ENCODE data around the gene POLE4. TPM values are rescaled to one million over a fixed set of nuclear protein-coding genes. Genes with fewer than 3 reads are reported as not detected.

POLE4 gene
- total and polyA plus RNA-seq, 9 of the 15 experiments (the other 6 are each of a cell fraction or from before 2014, with no cell fraction given) = 25.7 to 73.7 (median 57.3) TPM

DNA sequence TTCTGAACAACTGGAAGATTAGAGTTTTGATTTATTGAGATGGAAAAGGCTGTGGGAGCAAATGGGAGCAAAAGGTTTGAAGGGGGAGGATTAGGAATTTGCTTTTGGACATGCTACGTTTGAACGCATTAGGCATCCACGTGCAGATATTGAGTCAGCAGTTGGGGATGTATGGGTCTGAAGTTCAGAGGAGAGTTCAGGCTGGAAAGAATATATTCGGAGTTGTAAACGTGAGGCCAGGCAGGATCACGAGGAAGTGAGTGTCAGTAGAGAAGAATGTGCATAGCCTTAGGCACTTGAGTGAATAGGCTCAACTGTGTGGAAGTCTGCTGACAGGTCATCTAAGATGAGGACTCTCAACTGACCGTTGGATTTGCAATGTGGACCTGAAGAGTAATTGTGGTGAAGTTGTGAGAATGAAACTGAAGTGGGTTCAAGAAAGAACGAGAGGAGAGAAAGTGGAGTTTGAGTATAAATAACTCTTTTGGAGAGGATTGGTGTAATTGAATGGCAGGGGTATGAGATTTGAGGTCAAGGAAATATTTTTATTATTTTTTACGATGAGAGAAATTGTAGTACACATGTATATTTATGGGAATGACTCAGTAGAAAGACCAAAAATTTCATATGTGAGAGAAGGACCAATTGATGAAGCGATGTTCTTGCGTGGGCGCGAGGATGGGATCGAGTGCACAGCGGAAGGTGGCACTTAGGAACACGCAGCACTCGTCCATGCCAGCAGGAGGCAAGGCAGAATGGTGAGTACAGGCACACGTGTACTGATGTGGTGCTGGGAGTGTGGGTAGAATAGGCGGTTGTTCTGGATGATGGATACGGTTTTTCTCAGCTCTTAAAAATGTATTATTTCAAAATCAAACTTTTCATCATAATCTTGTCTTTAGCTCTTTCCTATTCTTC is 40.5 kb upstream of the POLE4 start (continued):
- TF ChIP-seq, protein P1, sequence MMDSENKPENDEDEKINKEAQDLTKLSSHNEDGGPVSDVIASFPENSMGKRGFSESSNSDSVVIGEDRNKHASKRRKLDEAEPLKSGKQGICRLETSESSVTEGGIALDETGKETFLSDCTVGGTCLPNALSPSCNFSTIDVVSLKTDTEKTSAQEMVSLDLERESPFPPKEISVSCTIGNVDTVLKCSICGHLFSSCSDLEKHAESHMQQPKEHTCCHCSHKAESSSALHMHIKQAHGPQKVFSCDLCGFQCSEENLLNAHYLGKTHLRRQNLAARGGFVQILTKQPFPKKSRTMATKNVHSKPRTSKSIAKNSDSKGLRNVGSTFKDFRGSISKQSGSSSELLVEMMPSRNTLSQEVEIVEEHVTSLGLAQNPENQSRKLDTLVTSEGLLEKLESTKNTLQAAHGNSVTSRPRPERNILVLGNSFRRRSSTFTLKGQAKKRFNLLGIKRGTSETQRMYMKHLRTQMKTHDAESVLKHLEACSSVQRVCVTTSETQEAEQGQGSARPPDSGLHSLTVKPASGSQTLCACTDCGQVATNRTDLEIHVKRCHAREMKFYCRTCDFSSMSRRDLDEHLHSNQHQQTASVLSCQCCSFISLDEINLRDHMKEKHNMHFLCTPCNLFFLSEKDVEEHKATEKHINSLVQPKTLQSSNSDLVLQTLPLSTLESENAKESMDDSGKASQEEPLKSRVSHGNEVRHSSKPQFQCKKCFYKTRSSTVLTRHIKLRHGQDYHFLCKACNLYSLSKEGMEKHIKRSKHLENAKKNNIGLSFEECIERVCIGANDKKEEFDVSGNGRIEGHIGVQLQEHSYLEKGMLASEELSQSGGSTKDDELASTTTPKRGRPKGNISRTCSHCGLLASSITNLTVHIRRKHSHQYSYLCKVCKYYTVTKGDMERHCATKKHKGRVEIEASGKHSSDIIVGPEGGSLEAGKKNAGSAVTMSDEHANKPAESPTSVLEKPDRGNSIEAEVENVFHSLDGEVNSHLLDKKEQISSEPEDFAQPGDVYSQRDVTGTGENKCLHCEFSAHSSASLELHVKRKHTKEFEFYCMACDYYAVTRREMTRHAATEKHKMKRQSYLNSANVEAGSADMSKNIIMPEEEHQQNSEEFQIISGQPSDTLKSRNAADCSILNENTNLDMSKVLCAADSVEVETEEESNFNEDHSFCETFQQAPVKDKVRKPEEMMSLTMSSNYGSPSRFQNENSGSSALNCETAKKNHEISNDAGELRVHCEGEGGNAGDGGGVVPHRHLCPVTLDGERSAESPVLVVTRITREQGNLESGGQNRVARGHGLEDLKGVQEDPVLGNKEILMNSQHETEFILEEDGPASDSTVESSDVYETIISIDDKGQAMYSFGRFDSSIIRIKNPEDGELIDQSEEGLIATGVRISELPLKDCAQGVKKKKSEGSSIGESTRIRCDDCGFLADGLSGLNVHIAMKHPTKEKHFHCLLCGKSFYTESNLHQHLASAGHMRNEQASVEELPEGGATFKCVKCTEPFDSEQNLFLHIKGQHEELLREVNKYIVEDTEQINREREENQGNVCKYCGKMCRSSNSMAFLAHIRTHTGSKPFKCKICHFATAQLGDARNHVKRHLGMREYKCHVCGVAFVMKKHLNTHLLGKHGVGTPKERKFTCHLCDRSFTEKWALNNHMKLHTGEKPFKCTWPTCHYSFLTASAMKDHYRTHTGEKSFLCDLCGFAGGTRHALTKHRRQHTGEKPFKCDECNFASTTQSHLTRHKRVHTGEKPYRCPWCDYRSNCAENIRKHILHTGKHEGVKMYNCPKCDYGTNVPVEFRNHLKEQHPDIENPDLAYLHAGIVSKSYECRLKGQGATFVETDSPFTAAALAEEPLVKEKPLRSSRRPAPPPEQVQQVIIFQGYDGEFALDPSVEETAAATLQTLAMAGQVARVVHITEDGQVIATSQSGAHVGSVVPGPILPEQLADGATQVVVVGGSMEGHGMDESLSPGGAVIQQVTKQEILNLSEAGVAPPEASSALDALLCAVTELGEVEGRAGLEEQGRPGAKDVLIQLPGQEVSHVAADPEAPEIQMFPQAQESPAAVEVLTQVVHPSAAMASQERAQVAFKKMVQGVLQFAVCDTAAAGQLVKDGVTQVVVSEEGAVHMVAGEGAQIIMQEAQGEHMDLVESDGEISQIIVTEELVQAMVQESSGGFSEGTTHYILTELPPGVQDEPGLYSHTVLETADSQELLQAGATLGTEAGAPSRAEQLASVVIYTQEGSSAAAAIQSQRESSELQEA (IDR thresholded peaks at IDR 0.05; ENCODE audit: low read depth) = no peak
- TF ChIP-seq, protein P2, sequence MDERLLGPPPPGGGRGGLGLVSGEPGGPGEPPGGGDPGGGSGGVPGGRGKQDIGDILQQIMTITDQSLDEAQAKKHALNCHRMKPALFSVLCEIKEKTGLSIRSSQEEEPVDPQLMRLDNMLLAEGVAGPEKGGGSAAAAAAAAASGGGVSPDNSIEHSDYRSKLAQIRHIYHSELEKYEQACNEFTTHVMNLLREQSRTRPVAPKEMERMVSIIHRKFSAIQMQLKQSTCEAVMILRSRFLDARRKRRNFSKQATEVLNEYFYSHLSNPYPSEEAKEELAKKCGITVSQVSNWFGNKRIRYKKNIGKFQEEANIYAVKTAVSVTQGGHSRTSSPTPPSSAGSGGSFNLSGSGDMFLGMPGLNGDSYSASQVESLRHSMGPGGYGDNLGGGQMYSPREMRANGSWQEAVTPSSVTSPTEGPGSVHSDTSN (CRISPR knock-in tag; IDR thresholded peaks at IDR 0.05; ENCODE audit: low read depth) = no peak
- TF ChIP-seq, protein P2 (tag; conservative IDR thresholded peaks at IDR 0.05; ENCODE audit: low read depth) = no peak
- TF ChIP-seq ZNF384 (IDR thresholded peaks at IDR 0.05; ENCODE audit: low read depth, low read length) = no peak
- TF ChIP-seq, protein P3, sequence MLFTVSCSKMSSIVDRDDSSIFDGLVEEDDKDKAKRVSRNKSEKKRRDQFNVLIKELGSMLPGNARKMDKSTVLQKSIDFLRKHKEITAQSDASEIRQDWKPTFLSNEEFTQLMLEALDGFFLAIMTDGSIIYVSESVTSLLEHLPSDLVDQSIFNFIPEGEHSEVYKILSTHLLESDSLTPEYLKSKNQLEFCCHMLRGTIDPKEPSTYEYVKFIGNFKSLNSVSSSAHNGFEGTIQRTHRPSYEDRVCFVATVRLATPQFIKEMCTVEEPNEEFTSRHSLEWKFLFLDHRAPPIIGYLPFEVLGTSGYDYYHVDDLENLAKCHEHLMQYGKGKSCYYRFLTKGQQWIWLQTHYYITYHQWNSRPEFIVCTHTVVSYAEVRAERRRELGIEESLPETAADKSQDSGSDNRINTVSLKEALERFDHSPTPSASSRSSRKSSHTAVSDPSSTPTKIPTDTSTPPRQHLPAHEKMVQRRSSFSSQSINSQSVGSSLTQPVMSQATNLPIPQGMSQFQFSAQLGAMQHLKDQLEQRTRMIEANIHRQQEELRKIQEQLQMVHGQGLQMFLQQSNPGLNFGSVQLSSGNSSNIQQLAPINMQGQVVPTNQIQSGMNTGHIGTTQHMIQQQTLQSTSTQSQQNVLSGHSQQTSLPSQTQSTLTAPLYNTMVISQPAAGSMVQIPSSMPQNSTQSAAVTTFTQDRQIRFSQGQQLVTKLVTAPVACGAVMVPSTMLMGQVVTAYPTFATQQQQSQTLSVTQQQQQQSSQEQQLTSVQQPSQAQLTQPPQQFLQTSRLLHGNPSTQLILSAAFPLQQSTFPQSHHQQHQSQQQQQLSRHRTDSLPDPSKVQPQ (CRISPR knock-in tag; IDR thresholded peaks at IDR 0.05; ENCODE audit: borderline replicate concordance) = no peak
- TF ChIP-seq, protein P4, sequence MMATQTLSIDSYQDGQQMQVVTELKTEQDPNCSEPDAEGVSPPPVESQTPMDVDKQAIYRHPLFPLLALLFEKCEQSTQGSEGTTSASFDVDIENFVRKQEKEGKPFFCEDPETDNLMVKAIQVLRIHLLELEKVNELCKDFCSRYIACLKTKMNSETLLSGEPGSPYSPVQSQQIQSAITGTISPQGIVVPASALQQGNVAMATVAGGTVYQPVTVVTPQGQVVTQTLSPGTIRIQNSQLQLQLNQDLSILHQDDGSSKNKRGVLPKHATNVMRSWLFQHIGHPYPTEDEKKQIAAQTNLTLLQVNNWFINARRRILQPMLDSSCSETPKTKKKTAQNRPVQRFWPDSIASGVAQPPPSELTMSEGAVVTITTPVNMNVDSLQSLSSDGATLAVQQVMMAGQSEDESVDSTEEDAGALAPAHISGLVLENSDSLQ (IDR thresholded peaks at IDR 0.05) = no peak
- TF ChIP-seq, protein P5, sequence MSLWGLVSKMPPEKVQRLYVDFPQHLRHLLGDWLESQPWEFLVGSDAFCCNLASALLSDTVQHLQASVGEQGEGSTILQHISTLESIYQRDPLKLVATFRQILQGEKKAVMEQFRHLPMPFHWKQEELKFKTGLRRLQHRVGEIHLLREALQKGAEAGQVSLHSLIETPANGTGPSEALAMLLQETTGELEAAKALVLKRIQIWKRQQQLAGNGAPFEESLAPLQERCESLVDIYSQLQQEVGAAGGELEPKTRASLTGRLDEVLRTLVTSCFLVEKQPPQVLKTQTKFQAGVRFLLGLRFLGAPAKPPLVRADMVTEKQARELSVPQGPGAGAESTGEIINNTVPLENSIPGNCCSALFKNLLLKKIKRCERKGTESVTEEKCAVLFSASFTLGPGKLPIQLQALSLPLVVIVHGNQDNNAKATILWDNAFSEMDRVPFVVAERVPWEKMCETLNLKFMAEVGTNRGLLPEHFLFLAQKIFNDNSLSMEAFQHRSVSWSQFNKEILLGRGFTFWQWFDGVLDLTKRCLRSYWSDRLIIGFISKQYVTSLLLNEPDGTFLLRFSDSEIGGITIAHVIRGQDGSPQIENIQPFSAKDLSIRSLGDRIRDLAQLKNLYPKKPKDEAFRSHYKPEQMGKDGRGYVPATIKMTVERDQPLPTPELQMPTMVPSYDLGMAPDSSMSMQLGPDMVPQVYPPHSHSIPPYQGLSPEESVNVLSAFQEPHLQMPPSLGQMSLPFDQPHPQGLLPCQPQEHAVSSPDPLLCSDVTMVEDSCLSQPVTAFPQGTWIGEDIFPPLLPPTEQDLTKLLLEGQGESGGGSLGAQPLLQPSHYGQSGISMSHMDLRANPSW (CRISPR knock-in tag; IDR thresholded peaks at IDR 0.05) = no peak

Data from K562 (cell line).